Dedifferentiated amniotic fluid mesenchymal stem cell (primary cell): ENCODE results near the gene MT1E.
"Not testable (repeated sequence)": the region's sequence is repeated elsewhere in the genome, so short reads cannot be mapped to it uniquely, and the experiment has no call there.

Experiments used
- DNase-seq: peaks from one replicate; pipeline ENCODE4 v3.0.0-alpha.2; 2016; ENCODE audit errors: extremely low spot score

MT1E gene

GRCh38 chr16:56645838-56646237, 20.3 kb downstream of the MT1E start:
- DNase-seq: no peak

GRCh38 chr16:56647641-56648431, 22.3 kb downstream of the MT1E start:
- no peak for DNase-seq

GRCh38 chr16:56649271-56649670, 23.7 kb downstream of the MT1E start:
- no peak for DNase-seq

- no peak for DNase-seq
Measured at GRCh38 chr16:56649820-56650219, 24.2 kb downstream of the MT1E start.

GRCh38 chr16:56651586-56651985, 26.0 kb downstream of the MT1E start, which contains the start of gene MT1B:
Gene MT1B, plus strand, starts transcription at chr16:56651886. Its CDS starts 68 bp downstream, at chr16:56651954.
- no peak for DNase-seq

GRCh38 chr16:56652600-56652999, 27.0 kb downstream of the MT1E start:
- no peak for DNase-seq

GRCh38 chr16:56653218-56653617, 27.6 kb downstream of the MT1E start:
- DNase-seq: no peak

- DNase-seq: no peak
Measured at GRCh38 chr16:56657555-56658326, 32.2 kb downstream of the MT1E start, which contains the start of gene MT1F. Gene MT1F, plus strand, starts transcription at chr16:56657959. Its CDS starts 100 bp downstream, at chr16:56658059.

- no peak for DNase-seq
Measured at GRCh38 chr16:56658327-56658875, 32.8 kb downstream of the MT1E start.

GRCh38 chr16:56662357-56663354, 37.1 kb downstream of the MT1E start:
- DNase-seq: no peak

- DNase-seq: no peak
Measured at GRCh38 chr16:56664506-56664905, 38.9 kb downstream of the MT1E start.

GRCh38 chr16:56665286-56666261, 40.0 kb downstream of the MT1E start:
- DNase-seq: not testable (repeated sequence)

- DNase-seq: no peak
Measured at GRCh38 chr16:56667581-56668571, 42.3 kb downstream of the MT1E start, which contains the start of gene MT1G. Gene MT1G, minus strand, starts transcription at chr16:56668065. Its CDS starts 72 bp downstream, at chr16:56667993.

- DNase-seq: no peak
Measured at GRCh38 chr16:56669005-56669839, 43.6 kb downstream of the MT1E start, which contains the start of gene MT1H. Gene MT1H, plus strand, starts transcription at chr16:56669814. Its CDS starts 71 bp downstream, at chr16:56669885.

- no peak for DNase-seq
Measured at GRCh38 chr16:56669840-56670619, 44.4 kb downstream of the MT1E start.

GRCh38 chr16:56670620-56670934, 45.0 kb downstream of the MT1E start:
- no peak for DNase-seq

- not testable (repeated sequence) for DNase-seq
Measured at GRCh38 chr16:56671691-56672090, 46.1 kb downstream of the MT1E start.
